GM12891 (cell line): ENCODE results near the gene HLA-DRA.

Source experiments
- POLR2A ChIP-seq: IDR thresholded peaks from 2 replicates; pipeline ENCODE4 v1.6.1; 2011; ENCODE audit warnings: low read depth, low read length, control low read depth
- POLR2AphosphoS5 ChIP-seq: IDR thresholded peaks from 2 replicates; pipeline ENCODE4 v1.6.1; 2011; ENCODE audit warnings: low read depth, low read length, control low read depth
- POU2F2 ChIP-seq: IDR thresholded peaks from 2 replicates; pipeline ENCODE4 v1.6.1; 2011; ENCODE audit warnings: low read depth, mild to moderate bottlenecking, control low read depth, low read length, moderate library complexity
- SPI1 ChIP-seq: IDR thresholded peaks from 2 replicates; pipeline ENCODE4 v1.6.1; 2011; ENCODE audit warnings: low read depth, low read length, control low read depth
- TAF1 ChIP-seq: IDR thresholded peaks from 2 replicates; pipeline ENCODE4 v1.6.1; 2011; ENCODE audit warnings: low read depth, low read length, control low read depth

DNA sequence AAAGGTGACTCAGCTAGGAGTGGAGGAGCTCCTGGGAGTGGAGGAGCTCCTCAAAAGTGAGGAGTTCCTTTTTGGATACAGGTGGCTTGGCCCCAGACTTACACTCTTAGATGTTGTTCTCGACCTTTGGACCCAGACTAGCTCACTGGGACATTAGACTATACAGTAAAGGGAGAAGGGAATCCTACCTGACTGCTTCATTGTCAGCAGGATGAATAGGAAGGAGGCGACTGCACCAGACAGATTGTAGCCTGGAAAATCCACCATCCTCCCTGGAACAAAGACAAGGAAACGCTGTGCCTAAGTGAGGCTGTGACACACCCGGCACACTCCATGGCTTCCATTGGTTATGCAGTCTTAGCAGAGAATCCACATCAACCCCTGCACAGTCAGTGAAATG is 32.8 kb upstream of the HLA-DRA start, which contains the start of gene BTNL2:
- no peak for TF ChIP-seq POLR2A
- no peak for TF ChIP-seq POLR2AphosphoS5
- no peak for TF ChIP-seq TAF1
- TF ChIP-seq SPI1, result no peak
- TF ChIP-seq POU2F2, result no peak
